Naive thymus-derived CD4-positive, alpha-beta T cell (primary cell): ENCODE data around the gene TMEM132E. TPM values are rescaled to one million over a fixed set of nuclear protein-coding genes. Genes with fewer than 3 reads are reported as not detected.

Experiments
- ATAC-seq: fragments of 150-1000 bp; cut with Tn5 transposase; 2 replicates; pipeline ENCODE4 v1.10.0; 2021; ENCODE audit warnings: mild to moderate bottlenecking, moderate library complexity
- CTCF ChIA-PET: fragments of 350-600 bp; sonication (Branson Sonifier 250); formaldehyde crosslinking; loops from one replicate; lab custom pipeline; 2021; ENCODE audit warnings: antibody characterized with exemption; lab: Charles Lee
- POLR2A ChIA-PET: fragments of 350-600 bp; sonication (Branson Sonifier 250); formaldehyde crosslinking; loops from one replicate; lab custom pipeline; 2021; ENCODE audit warnings: antibody characterized with exemption, inconsistent platforms; lab: Charles Lee
- DNase-seq, 9 donors: peaks; one replicate each; pipeline versions ENCODE4 v3.0.0 to v3.0.0-alpha.2; 2020 to 2022; ENCODE audit warnings: mixed read lengths in 1 of 9
- H3K27ac ChIP-seq: one replicate; pipeline ENCODE4 v1.7.0; 2013; ENCODE audit warnings: mild to moderate bottlenecking, low read depth, low read length, moderate library complexity
- H3K27me3 ChIP-seq, 2 donors: one replicate each; pipeline ENCODE4 v1.7.0; 2013; ENCODE audit warnings: low read length in 2 of 2, mild to moderate bottlenecking in 2 of 2, moderate library complexity in 2 of 2; ENCODE audit not compliant: control insufficient read depth in 2 of 2, insufficient read depth in 2 of 2
- H3K36me3 ChIP-seq, 3 experiments: 1 replicate in 2 of 3; 2 replicates in 1 of 3; pipeline ENCODE4 v1.7.0; 2013; ENCODE audit warnings: low read length in 3 of 3, mild to moderate bottlenecking in 3 of 3, moderate library complexity in 1 of 3; ENCODE audit not compliant: insufficient read depth in 3 of 3, control insufficient read depth in 2 of 3
- H3K4me1 ChIP-seq, 2 donors: one replicate each; pipeline ENCODE4 v1.7.0; 2013; ENCODE audit warnings: low read length in 2 of 2, mild to moderate bottlenecking in 2 of 2, moderate library complexity in 1 of 2; ENCODE audit not compliant: control insufficient read depth in 2 of 2, insufficient read depth in 2 of 2
- H3K4me3 ChIP-seq: 2 replicates; pipeline ENCODE4 v1.7.0; 2013; ENCODE audit warnings: mild to moderate bottlenecking, low read length
- H3K9me3 ChIP-seq, 3 experiments: 1 replicate in 2 of 3; 2 replicates in 1 of 3; pipeline ENCODE4 v1.7.0; 2013; ENCODE audit warnings: low read length in 3 of 3; ENCODE audit not compliant: control insufficient read depth in 2 of 3
- H3K27ac Mint-ChIP-seq, 9 donors: one replicate each; pipeline ENCODE4 v1.8.0; 2020 to 2022; ENCODE audit warnings: mixed read lengths in 9 of 9, mild to moderate bottlenecking in 8 of 9, moderate library complexity in 5 of 9, inconsistent platforms in 2 of 9
- H3K27me3 Mint-ChIP-seq, 5 donors: one replicate each; pipeline ENCODE4 v1.8.0; 2021 to 2022; ENCODE audit warnings: mixed read lengths in 5 of 5, mild to moderate bottlenecking in 1 of 5
- H3K36me3 Mint-ChIP-seq, 5 donors: one replicate each; pipeline ENCODE4 v1.8.0; 2020 to 2022; ENCODE audit warnings: mixed read lengths in 5 of 5, mild to moderate bottlenecking in 3 of 5, inconsistent platforms in 1 of 5
- H3K4me1 Mint-ChIP-seq, 7 donors: one replicate each; pipeline ENCODE4 v1.8.0; 2020 to 2022; ENCODE audit warnings: mixed read lengths in 7 of 7, mild to moderate bottlenecking in 3 of 7, inconsistent platforms in 1 of 7
- H3K4me3 Mint-ChIP-seq, 10 donors: one replicate each; pipeline ENCODE4 v1.8.0; 2020 to 2022; ENCODE audit warnings: mild to moderate bottlenecking in 10 of 10, mixed read lengths in 10 of 10, moderate library complexity in 6 of 10, inconsistent platforms in 2 of 10
- H3K9me3 Mint-ChIP-seq, 11 donors: one replicate each; pipeline ENCODE4 v1.8.0; 2020 to 2022; ENCODE audit warnings: mixed read lengths in 11 of 11, mild to moderate bottlenecking in 4 of 11, inconsistent platforms in 1 of 11, moderate library complexity in 1 of 11
- intact Hi-C, 2 donors: fragments of 100-400 bp; cut with micrococcal nuclease; formaldehyde crosslinking; loops; one replicate each; pipeline ENCODE4 v1.15.1; 2023
- polyA plus RNA-seq, 2 donors: library from polyadenylated mRNA; unstranded; fragments of 300-500 nt; fragmentation: Illumina TruSeq; gene quantifications; one replicate each; pipeline ENCODE4 v1.2.3, GENCODE V29; 2021
- total RNA-seq, 6 experiments: library from RNA in 5 of 6; stranded (reverse) in 5 of 6; gene quantifications; 1 replicate in 5 of 6; 2 replicates in 1 of 6; pipeline ENCODE4 v1.2.3 and lab custom pipeline; 2021 to 2026

Gene TMEM132E
- total and polyA plus RNA-seq, 7 experiments from 2014 or later: 0.10 to 0.89 (median 0.35) TPM; not detected in 1

DNA sequence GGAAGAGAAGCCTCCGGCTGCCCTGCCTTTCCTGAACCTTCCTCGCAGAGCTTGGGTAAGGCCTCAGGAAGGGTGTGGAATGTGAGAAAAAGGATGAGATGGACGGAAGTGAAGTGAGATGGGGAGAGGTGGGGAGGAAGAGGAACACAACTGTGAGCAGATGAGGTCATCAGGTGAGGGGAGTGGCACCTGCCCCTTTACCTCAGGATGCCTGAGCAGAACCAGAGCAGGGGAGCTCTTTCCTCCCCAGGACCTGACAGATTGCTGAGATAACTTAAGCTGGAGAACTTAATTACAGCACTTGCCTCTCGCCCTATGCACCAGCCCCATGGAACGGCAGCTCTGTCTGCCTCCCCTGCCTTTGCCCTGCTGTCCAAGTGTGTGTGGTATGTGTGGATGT, 29.8 kb downstream of the TMEM132E start:
- H3K9me3 ChIP-seq: no peaks in the 10 kb centered on the region
- Mint-ChIP-seq H3K27ac (no peak overlapping the region), H3K36me3 (peaks cover 0 to 4% (median 0%) of the 10 kb centered on the region in 5 donors), H3K4me3 (no peak overlapping the region), H3K9me3 (peaks cover 0 to 3% (median 0%) of the 10 kb centered on the region in 11 donors), H3K27me3 (peaks cover 44 to 50% (median 46%) of the 10 kb centered on the region in 5 donors), H3K4me1 (peaks cover 0 to 5% (median 0%) of the 10 kb centered on the region in 7 donors)
- H3K4me1 ChIP-seq: no peaks in the 10 kb centered on the region
- ATAC-seq (no peak), DNase-seq (no peak)
- H3K36me3 ChIP-seq: no peaks in the 10 kb centered on the region
- intact Hi-C loops: no loop called here
- H3K4me3 ChIP-seq: no peak overlapping the region
- H3K27ac ChIP-seq: no peak overlapping the region
- ChIA-PET CTCF (no interaction called here), POLR2A (no interaction called here)
- H3K27me3 ChIP-seq: peaks cover 0 to 4% of the 10 kb centered on the region in 2 donors

- peaks cover 0 to 3% (median 0%) of the 10 kb centered on the region in 11 donors for H3K9me3 Mint-ChIP-seq
- ChIA-PET POLR2A (no interaction called here), CTCF (no interaction called here)
- Histone ChIP-seq H3K36me3 (no peaks in the 10 kb centered on the region), H3K27ac (no peak overlapping the region), H3K27me3 (peaks cover 0 to 4% of the 10 kb centered on the region in 2 donors), H3K4me3 (no peak overlapping the region), H3K4me1 (no peaks in the 10 kb centered on the region), H3K9me3 (no peaks in the 10 kb centered on the region)
- H3K27me3 Mint-ChIP-seq: peaks cover 44 to 56% (median 48%) of the 10 kb centered on the region in 5 donors
- H3K36me3 Mint-ChIP-seq: peaks cover 0 to 4% (median 0%) of the 10 kb centered on the region in 5 donors
- ATAC-seq (no peak), DNase-seq (no peak)
- H3K4me1 Mint-ChIP-seq: peaks cover 0 to 5% (median 0%) of the 10 kb centered on the region in 7 donors
- H3K27ac Mint-ChIP-seq: no peak overlapping the region
- intact Hi-C loops: no loop called here
- H3K4me3 Mint-ChIP-seq: no peak overlapping the region
These were observed 30.7 kb downstream of the TMEM132E start for GRCh38 chr17:34610039-34610438.

- H3K9me3 Mint-ChIP-seq: peaks cover 0 to 3% (median 0%) of the 10 kb centered on the region in 11 donors
- H3K4me3 Mint-ChIP-seq: no peak overlapping the region
- no peaks in the 10 kb centered on the region for H3K4me1 ChIP-seq
- H3K36me3 ChIP-seq: no peaks in the 10 kb centered on the region
- H3K36me3 Mint-ChIP-seq: peaks cover 0 to 4% (median 0%) of the 10 kb centered on the region in 5 donors
- H3K27ac Mint-ChIP-seq: no peak overlapping the region
- ATAC-seq (no peak), DNase-seq (no peak)
- H3K27me3 Mint-ChIP-seq: peaks cover 48 to 60% (median 52%) of the 10 kb centered on the region in 5 donors
- H3K27me3 ChIP-seq: peaks cover 0 to 4% of the 10 kb centered on the region in 2 donors
- peaks cover 0 to 5% (median 0%) of the 10 kb centered on the region in 7 donors for H3K4me1 Mint-ChIP-seq
- CTCF ChIA-PET: no interaction called here
- POLR2A ChIA-PET: no interaction called here
- no peak overlapping the region for H3K27ac ChIP-seq
- no peak overlapping the region for H3K4me3 ChIP-seq
- intact Hi-C loops: no loop called here
- no peaks in the 10 kb centered on the region for H3K9me3 ChIP-seq
These were observed 31.1 kb downstream of the TMEM132E start for GRCh38 chr17:34610506-34610905.

- H3K36me3 ChIP-seq: no peaks in the 10 kb centered on the region
- Mint-ChIP-seq H3K4me3 (no peak overlapping the region), H3K9me3 (peaks cover 0 to 3% (median 0%) of the 10 kb centered on the region in 11 donors), H3K36me3 (peaks cover 0 to 4% (median 0%) of the 10 kb centered on the region in 5 donors), H3K4me1 (peaks cover 0 to 5% (median 0%) of the 10 kb centered on the region in 7 donors), H3K27ac (no peak overlapping the region), H3K27me3 (peaks cover 37 to 59% (median 54%) of the 10 kb centered on the region in 5 donors)
- H3K9me3 ChIP-seq: no peaks in the 10 kb centered on the region
- DNase-seq (no peak), ATAC-seq (no peak)
- no peak overlapping the region for H3K27ac ChIP-seq
- ChIA-PET POLR2A (no interaction called here), CTCF (no interaction called here)
- intact Hi-C loops: no loop called here
- H3K4me1 ChIP-seq: no peaks in the 10 kb centered on the region
- H3K27me3 ChIP-seq: peaks cover 0 to 4% of the 10 kb centered on the region in 2 donors
- H3K4me3 ChIP-seq: no peak overlapping the region
These were observed 34.0 kb downstream of the TMEM132E start for GRCh38 chr17:34613064-34614019.

GRCh38 chr17:34614698-34615097, 35.3 kb downstream of the TMEM132E start:
- peaks cover 31 to 49% (median 48%) of the 10 kb centered on the region in 5 donors for H3K27me3 Mint-ChIP-seq
- H3K27ac Mint-ChIP-seq: no peak overlapping the region
- no peak overlapping the region for H3K4me3 Mint-ChIP-seq

GRCh38 chr17:34615326-34615725, 35.9 kb downstream of the TMEM132E start:
- no peak for DNase-seq
- intact Hi-C loops: no loop called here
- H3K4me3 ChIP-seq: no peak overlapping the region
- peaks cover 0 to 3% (median 0%) of the 10 kb centered on the region in 7 donors for H3K4me1 Mint-ChIP-seq
- H3K36me3 ChIP-seq: no peaks in the 10 kb centered on the region
- H3K4me1 ChIP-seq: no peaks in the 10 kb centered on the region
- no peak for ATAC-seq
- ChIA-PET POLR2A (no interaction called here), CTCF (interaction anchor here (0.7 kb wide), 1 partner anchor 48 kb away, joined by 3 read pairs; no protein-coding TSS in a partner anchor)
- no peak overlapping the region for H3K27ac Mint-ChIP-seq
- peaks cover 27 to 47% (median 42%) of the 10 kb centered on the region in 5 donors for H3K27me3 Mint-ChIP-seq
- H3K9me3 ChIP-seq: no peaks in the 10 kb centered on the region
- H3K9me3 Mint-ChIP-seq: peaks cover 0 to 3% (median 0%) of the 10 kb centered on the region in 11 donors
- no peak overlapping the region for H3K4me3 Mint-ChIP-seq
- no peak overlapping the region for H3K27ac ChIP-seq
- peaks cover 0 to 3% of the 10 kb centered on the region in 2 donors for H3K27me3 ChIP-seq
- peaks cover 0 to 4% (median 0%) of the 10 kb centered on the region in 5 donors for H3K36me3 Mint-ChIP-seq

More at GRCh38 chr17:34614698-34615097, 35.3 kb downstream of the TMEM132E start:
- no peak overlapping the region for H3K27ac ChIP-seq
- no peak overlapping the region for H3K4me3 ChIP-seq
- POLR2A ChIA-PET: no interaction called here
- CTCF ChIA-PET: no interaction called here
- no peaks in the 10 kb centered on the region for H3K9me3 ChIP-seq
- H3K36me3 ChIP-seq: no peaks in the 10 kb centered on the region
- H3K4me1 ChIP-seq: no peaks in the 10 kb centered on the region
- Mint-ChIP-seq H3K36me3 (peaks cover 0 to 4% (median 0%) of the 10 kb centered on the region in 5 donors), H3K9me3 (peaks cover 0 to 3% (median 0%) of the 10 kb centered on the region in 11 donors), H3K4me1 (peaks cover 0 to 3% (median 0%) of the 10 kb centered on the region in 7 donors)
- intact Hi-C loops: no loop called here
- ATAC-seq: no peak
- DNase-seq: no peak
- H3K27me3 ChIP-seq: peaks cover 0 to 4% of the 10 kb centered on the region in 2 donors
